GM12874 (cell line): Measurements from ENCODE around the gene ZNF324.

Source experiments
- TF ChIP-seq, protein P1 (sequence below): IDR thresholded peaks from 2 replicates; pipeline ENCODE4 v1.5.1; 2011; ENCODE audit warnings: low read depth, mild to moderate bottlenecking, control low read depth, low read length, moderate library complexity; ENCODE audit not compliant: insufficient read depth

The ZNF324 gene

DNA sequence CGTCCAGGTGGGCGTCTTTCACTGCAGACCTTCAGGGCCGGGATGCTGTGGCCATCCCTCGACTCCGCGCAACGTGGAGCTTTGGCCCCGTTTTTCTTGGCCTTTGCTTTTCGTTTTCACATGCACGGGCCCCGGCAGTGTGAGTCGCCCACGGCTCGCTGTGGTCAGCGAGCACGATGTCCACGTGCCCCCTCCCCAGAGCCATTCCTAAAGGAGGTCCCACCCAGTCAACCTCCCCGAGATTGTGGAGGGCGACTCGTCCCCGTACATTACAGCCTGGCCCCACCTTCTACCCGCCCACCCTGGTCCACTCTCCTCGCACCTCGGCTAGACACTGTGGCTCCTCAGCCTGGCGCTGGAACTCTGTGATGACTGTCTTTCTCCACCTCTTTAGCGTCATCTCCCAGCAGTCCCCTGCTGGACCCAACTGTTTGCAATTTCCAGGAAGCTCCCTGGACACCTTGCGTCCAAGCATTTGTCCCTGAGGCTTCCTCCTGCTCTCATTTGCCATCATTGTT is 9.7 kb downstream of the ZNF324 start:
- TF ChIP-seq, protein P1, sequence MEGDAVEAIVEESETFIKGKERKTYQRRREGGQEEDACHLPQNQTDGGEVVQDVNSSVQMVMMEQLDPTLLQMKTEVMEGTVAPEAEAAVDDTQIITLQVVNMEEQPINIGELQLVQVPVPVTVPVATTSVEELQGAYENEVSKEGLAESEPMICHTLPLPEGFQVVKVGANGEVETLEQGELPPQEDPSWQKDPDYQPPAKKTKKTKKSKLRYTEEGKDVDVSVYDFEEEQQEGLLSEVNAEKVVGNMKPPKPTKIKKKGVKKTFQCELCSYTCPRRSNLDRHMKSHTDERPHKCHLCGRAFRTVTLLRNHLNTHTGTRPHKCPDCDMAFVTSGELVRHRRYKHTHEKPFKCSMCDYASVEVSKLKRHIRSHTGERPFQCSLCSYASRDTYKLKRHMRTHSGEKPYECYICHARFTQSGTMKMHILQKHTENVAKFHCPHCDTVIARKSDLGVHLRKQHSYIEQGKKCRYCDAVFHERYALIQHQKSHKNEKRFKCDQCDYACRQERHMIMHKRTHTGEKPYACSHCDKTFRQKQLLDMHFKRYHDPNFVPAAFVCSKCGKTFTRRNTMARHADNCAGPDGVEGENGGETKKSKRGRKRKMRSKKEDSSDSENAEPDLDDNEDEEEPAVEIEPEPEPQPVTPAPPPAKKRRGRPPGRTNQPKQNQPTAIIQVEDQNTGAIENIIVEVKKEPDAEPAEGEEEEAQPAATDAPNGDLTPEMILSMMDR: no peak

DNA sequence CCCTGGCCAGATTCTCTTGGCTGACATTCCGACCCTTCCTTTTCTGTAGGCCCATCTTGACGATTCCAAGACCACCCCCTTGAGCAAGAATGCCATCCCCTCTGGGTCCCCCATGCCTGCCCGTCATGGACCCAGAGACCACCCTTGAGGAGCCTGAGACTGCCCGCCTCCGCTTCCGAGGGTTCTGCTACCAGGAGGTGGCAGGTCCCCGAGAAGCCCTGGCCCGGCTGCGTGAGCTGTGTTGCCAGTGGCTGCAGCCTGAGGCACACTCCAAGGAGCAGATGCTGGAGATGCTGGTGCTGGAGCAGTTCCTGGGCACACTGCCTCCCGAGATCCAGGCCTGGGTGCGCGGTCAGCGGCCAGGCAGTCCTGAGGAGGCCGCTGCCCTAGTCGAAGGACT is 10.2 kb downstream of the ZNF324 start:
- TF ChIP-seq, protein P1: no peak

DNA sequence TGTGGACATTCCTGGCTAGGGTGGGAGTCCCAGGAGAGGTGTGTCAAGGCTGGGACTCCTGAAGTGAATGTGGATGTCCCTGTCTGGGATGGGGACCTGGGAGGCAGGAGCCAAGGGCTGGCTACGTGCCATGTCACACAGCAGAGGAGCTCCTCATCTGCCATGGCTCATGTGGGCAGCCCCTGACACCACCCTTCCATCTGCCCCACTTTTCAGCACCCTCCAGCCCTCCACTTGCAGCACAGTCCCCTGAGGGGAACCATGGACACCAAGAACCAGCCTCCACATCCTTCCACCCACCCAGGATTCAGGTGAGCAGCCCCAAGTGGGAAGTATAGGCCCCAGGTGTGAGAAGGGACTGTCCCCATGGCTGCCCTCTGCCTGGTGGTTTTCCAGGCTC is 11.0 kb downstream of the ZNF324 start:
- TF ChIP-seq, protein P1: no peak

DNA sequence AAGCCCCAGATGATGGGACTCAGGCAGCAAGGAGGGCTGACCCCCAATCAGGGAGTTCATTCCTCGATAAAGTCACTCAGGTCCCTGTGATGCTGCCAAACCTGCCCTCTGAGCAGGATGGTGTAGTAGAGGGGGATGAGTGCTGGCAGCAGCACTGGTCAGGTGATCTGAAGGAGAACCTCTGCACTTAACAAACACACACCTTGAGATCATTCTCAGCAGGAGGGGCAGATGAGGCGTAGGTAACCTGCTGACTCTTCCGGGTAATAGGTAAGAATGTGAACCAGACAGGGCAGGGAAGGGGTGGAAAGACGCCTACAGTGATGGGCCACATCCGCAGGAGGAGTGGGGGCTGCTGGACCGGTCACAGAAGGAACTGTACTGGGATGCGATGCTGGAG is 12.4 kb downstream of the ZNF324 start:
- TF ChIP-seq, protein P1: no peak

DNA sequence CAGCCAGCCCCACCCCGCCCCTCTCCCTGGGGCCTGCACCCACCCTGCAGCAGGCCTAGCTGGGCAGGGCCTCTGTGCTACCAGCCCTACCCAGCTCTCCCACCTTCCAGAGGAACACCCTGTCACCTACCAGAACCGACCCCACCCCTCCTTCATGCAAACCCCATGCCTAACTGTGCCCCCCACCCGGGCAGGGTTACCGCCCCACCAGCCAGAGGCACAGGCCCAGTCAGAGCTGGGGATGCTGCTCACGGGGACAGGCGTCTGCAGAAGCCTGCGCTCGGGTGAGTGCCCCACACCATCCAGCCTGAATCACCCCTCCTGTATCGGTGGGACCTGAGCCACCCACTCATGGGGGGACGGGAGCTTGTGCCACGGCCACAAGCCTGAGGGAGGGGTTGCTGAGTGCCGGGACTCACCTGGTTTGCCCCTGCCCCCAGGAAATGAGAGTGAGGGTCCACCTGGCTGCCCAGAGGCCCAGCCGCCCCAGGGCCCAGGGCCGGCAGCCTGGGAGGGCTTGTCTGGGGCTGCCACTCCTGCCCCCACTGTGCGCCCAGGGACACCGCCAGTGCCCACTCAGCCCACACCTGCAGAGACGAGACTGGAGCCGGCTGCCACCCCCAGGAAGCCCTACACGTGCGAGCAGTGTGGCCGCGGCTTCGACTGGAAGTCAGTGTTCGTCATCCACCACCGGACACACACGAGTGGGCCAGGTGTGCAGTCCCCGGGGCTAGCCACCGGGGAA is 13.0 kb downstream of the ZNF324 start:
- TF ChIP-seq, protein P1: no peak

DNA sequence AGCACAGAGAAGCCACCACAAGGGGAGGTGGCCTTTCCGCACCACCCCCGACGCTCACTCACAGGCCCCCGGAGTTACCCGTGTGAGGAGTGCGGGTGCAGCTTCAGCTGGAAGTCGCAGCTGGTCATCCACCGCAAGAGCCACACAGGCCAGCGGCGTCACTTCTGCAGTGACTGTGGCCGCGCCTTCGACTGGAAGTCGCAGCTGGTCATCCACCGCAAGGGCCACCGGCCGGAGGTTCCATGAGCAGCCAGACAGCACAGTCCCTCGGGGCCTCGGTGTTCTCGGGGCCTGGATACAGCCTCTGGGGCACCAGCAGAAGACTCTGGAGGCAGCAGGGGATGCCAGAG is 13.6 kb downstream of the ZNF324 start:
- TF ChIP-seq, protein P1: no peak

DNA sequence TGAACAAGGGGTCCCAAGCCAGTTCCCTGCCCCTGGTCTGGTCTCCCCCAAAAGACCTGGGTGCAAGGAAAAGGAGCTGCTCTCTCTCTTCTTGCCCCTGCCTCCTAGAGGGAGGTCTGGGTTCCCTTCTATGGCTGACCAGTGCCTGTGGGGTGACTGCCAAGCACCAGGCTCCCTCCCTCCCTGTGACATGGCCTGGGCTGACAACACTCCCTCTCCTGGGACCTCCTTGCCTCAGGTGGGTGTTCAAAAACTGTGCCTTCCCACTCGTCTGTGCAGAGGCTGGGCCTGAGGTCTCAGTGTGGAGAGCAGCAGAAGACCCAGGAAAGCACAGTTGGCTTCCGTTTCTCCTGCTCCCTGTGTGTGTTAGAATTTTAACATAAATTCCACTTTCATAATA is 14.0 kb downstream of the ZNF324 start:
- TF ChIP-seq, protein P1: no peak
